Left ventricle myocardium inferior (tissue), 1 donor: ENCODE results near the gene PRKACG. TPM values are rescaled to one million over a fixed set of nuclear protein-coding genes. Genes with fewer than 3 reads are reported as not detected.

ENCODE experiments used
- DNase-seq: peaks from one replicate; pipeline ENCODE4 v3.0.0-alpha.2; 2020
- H3K27ac ChIP-seq: fragments of 200-600 bp; replicated peaks from 2 replicates; pipeline ENCODE4 v1.8.0; 2021
- H3K27me3 ChIP-seq: fragments of 200-600 bp; 2 replicates; pipeline ENCODE4 v1.8.0; 2021; ENCODE audit warnings: low read depth
- H3K36me3 ChIP-seq: fragments of 200-600 bp; 2 replicates; pipeline ENCODE4 v1.8.0; 2021
- H3K4me1 ChIP-seq: fragments of 200-600 bp; 2 replicates; pipeline ENCODE4 v1.8.0; 2021
- H3K4me3 ChIP-seq: fragments of 200-600 bp; 2 replicates; pipeline ENCODE4 v1.8.0; 2021; ENCODE audit warnings: mild to moderate bottlenecking, moderate library complexity
- H3K9me3 ChIP-seq: fragments of 200-600 bp; replicated peaks from 2 replicates; pipeline ENCODE4 v1.8.0; 2021
- intact Hi-C: fragments of 100-400 bp; cut with micrococcal nuclease; formaldehyde crosslinking; loops from one replicate; pipeline ENCODE4 v1.11.0; 2022
- total RNA-seq: library from RNA; stranded (reverse); fragmentation: NEBNext Ultra II Directional; extraction: Animal tissue kit (Norgen Biotek cat#: 25700); gene quantifications from one replicate; pipeline ENCODE4 v1.2.1, GENCODE V29; 2021
- TF ChIP-seq, protein P1 (sequence below): fragments of 200-600 bp; IDR thresholded peaks from 2 replicates; pipeline ENCODE4 v1.8.0; 2021; ENCODE audit warnings: antibody characterized with exemption, mild to moderate bottlenecking, borderline replicate concordance
- donor health status: DM: no; HTN: yes; CAD: no; lungs with severe emphysema.

PRKACG gene
- total RNA-seq, 1 donor from 2014 or later = not detected

DNA sequence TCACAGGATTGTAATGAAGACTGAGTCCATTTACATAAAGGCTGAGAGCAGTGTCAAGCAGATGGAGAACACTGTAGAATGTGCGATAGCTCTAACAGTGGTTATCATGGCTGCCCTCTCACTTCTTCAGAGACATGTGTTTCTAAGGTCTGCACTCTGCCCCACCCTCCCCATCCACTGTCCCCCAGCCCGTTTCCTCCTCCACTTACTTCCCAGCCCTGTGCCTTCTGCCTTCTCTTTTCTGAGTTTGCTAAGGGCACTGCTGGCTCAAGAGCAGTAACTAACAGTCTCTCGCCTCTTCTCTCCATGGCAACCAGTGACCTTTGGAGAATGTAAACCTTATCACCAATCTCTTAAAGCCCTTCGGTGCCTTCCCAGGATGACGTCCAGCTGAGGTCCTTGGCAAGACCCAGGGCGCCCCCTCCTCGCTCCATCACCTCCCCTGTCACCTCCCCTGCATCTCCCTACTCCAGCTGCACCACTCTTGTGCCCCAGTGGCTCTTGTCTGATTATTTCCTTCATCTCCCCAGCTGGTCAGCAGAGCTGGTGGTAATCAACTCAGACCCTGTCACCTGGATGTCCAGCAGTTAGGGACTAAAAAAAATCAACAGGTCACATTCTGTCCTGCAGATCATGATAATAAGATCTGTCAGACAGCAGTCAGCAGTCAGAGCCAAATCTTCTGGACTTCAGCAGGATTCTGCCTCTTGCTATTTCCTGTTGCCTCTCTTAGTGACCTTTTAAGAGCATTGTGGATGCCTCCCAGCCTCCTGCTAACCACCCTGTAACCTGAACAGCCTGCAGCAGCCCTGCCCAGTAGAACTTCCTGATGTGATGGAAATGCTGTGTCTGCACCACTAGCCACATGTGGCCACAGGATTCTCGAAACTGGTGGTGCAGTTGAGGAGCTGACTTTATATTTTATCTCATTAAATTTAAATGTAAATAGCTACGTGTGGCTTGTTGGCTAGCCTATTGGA is 30.6 kb upstream of the PRKACG start:
- DNase-seq = no peak
- H3K4me1 ChIP-seq = peaks cover 49% of the 10 kb centered on the region
- no peaks in the 10 kb centered on the region for H3K9me3 ChIP-seq
- intact Hi-C loops = no loop called here
- no peaks in the 10 kb centered on the region for H3K27me3 ChIP-seq
- H3K36me3 ChIP-seq = peaks cover 23% of the 10 kb centered on the region
- H3K27ac ChIP-seq = peak overlapping the region; percentile 64
- TF ChIP-seq, protein P1, sequence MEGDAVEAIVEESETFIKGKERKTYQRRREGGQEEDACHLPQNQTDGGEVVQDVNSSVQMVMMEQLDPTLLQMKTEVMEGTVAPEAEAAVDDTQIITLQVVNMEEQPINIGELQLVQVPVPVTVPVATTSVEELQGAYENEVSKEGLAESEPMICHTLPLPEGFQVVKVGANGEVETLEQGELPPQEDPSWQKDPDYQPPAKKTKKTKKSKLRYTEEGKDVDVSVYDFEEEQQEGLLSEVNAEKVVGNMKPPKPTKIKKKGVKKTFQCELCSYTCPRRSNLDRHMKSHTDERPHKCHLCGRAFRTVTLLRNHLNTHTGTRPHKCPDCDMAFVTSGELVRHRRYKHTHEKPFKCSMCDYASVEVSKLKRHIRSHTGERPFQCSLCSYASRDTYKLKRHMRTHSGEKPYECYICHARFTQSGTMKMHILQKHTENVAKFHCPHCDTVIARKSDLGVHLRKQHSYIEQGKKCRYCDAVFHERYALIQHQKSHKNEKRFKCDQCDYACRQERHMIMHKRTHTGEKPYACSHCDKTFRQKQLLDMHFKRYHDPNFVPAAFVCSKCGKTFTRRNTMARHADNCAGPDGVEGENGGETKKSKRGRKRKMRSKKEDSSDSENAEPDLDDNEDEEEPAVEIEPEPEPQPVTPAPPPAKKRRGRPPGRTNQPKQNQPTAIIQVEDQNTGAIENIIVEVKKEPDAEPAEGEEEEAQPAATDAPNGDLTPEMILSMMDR = no peak
- H3K4me3 ChIP-seq = no peak overlapping the region

DNA sequence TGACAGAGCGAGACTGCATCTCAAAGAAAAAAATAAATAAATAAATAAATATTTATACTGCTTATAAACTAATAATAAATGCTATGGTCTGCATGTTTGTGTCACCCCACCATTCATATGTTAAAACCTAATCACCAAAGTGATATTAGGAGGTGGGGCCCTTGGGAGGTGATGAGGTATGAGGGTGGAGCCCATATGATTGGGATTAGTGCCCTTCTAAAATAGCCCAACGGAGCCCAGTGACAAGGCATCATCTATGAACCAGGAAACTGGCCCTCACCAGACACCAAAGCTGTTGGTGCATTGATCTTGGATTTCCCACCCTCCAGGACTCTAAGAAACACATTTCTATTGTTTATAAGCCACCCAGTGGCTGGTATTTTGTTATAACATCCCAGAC is 26.7 kb upstream of the PRKACG start:
- TF ChIP-seq, protein P1 = no peak
- DNase-seq = no peak
- Histone ChIP-seq H3K27me3 (no peaks in the 10 kb centered on the region), H3K9me3 (no peaks in the 10 kb centered on the region), H3K4me3 (no peak overlapping the region), H3K4me1 (peaks cover 48% of the 10 kb centered on the region), H3K27ac (peak overlapping the region; percentile 2), H3K36me3 (no peaks in the 10 kb centered on the region)
- intact Hi-C loops = no loop called here

DNA sequence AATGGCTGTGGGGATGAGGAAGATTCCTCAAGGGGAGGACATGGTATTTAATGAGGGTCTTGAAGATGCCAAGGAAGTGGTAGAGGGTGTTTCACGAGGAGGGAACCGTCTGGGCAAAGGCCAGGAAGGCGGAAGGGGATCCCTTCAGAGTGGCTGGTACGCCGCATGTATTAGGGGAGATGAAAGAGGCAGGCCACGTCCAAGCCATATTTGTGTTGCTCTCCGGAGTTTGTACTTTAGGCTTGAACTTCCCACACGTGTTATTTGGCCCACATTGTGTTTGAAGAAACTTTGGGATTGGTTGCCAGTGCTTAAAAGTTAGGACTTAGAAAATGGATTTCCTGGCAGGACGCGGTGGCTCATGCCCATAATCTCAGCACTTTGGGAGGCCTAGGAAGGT is 22.9 kb upstream of the PRKACG start:
- H3K9me3 ChIP-seq = no peaks in the 10 kb centered on the region
- H3K4me1 ChIP-seq = peaks cover 34% of the 10 kb centered on the region
- H3K4me3 ChIP-seq = peak overlapping the region; percentile 85
- H3K27ac ChIP-seq = peak overlapping the region; percentile 94
- TF ChIP-seq, protein P1 = no peak
- no peaks in the 10 kb centered on the region for H3K27me3 ChIP-seq
- no peak for DNase-seq
- H3K36me3 ChIP-seq = no peaks in the 10 kb centered on the region
- intact Hi-C loops = no loop called here

DNA sequence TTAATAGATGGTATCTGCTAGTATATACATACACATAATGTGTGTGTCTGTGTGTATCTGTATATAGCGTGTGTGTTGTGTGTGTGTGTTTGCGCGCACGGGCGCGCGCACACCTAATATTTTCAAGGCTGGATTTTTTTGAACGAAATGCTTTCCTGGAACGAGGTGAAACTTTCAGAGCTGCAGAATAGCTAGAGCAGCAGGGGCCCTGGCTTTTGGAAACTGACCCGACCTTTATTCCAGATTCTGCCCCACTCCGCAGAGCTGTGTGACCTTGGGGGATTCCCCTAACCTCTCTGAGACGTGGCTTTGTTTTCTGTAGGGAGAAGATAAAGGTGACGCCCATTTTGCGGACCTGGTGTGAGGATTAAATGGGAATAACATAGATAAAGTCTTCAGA is 22.4 kb upstream of the PRKACG start:
- Histone ChIP-seq H3K4me3 (peak overlapping the region; percentile 85), H3K27me3 (no peaks in the 10 kb centered on the region), H3K4me1 (peaks cover 32% of the 10 kb centered on the region), H3K9me3 (no peaks in the 10 kb centered on the region), H3K36me3 (no peaks in the 10 kb centered on the region), H3K27ac (peak overlapping the region; percentile 94)
- intact Hi-C loops = no loop called here
- TF ChIP-seq, protein P1 = no peak
- no peak for DNase-seq

DNA sequence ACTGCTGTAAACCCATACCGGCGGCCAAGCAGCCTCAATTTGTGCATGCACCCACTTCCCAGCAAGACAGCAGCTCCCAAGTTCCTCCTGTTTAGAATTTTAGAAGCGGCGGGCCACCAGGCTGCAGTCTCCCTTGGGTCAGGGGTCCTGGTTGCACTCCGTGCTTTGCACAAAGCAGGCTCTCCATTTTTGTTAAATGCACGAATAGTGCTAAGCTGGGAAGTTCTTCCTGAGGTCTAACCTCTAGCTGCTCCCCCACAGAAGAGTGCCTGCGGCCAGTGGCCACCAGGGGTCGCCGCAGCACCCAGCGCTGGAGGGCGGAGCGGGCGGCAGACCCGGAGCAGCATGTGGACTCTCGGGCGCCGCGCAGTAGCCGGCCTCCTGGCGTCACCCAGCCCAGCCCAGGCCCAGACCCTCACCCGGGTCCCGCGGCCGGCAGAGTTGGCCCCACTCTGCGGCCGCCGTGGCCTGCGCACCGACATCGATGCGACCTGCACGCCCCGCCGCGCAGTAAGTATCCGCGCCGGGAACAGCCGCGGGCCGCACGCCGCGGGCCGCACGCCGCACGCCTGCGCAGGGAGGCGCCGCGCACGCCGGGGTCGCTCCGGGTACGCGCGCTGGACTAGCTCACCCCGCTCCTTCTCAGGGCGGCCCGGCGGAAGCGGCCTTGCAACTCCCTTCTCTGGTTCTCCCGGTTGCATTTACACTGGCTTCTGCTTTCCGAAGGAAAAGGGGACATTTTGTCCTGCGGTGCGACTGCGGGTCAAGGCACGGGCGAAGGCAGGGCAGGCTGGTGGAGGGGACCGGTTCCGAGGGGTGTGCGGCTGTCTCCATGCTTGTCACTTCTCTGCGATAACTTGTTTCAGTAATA is 21.8 kb upstream of the PRKACG start, which contains the start of gene FXN:
TSS of gene FXN (plus strand) at position 315 of the 871 bp plus-strand sequence. CDS start at position 346, 31 bp downstream.
- Histone ChIP-seq H3K27ac (peak within 1 kb of the TSS; percentile 94), H3K4me1 (peaks cover 27% of the 10 kb centered on the region), H3K4me3 (peak within 1 kb of the TSS; percentile 85), H3K9me3 (no peaks in the 10 kb centered on the region), H3K27me3 (no peaks in the 10 kb centered on the region), H3K36me3 (no peaks in the 10 kb centered on the region)
- intact Hi-C loops = no loop called here
- DNase-seq = peak; percentile 86
- TF ChIP-seq, protein P1 = peak; percentile 100
